Measurements from ENCODE around the gene CEP41. TPM values are rescaled to one million over a fixed set of nuclear protein-coding genes. Genes with fewer than 3 reads are reported as not detected.

Gene CEP41
- total and polyA plus RNA-seq, 10 of the 15 experiments (the other 5 are each of a cell fraction or from before 2014, with no cell fraction given): 11.4 to 43.0 (median 24.7) TPM

- ATAC-seq: no peak
- H3K4me2 ChIP-seq (ENCODE audit: control insufficient read depth, insufficient read depth): no peak overlapping the region
- H3K4me3 ChIP-seq: no peak overlapping the region
- DNase-seq (ENCODE audit: low read depth, low spot score): no peak
- intact Hi-C loops (cut with micrococcal nuclease; ENCODE audit: unreplicated experiment): no loop called here
- H2AFZ ChIP-seq (ENCODE audit: control insufficient read depth, low read depth, low read length): no peak overlapping the region
- CTCF ChIA-PET: interaction anchor here (0.6 kb wide), 2 partner anchors 106 to 329 kb away, joined by 3 read pairs; no protein-coding TSS in a partner anchor
- TF ChIP-seq SP1 (IDR thresholded peaks at IDR 0.05; ENCODE audit: low read depth, low read length) (no peak), LARP7 (IDR thresholded peaks at IDR 0.05) (no peak), ETV6 (conservative IDR thresholded peaks at IDR 0.05 in 1 of 2, IDR thresholded peaks at IDR 0.05 in 1 of 2; ENCODE audit: borderline replicate concordance in 1 of 2, low read depth in 1 of 2) (no peak), SREBF1 (IDR thresholded peaks at IDR 0.05; ENCODE audit: low read length) (no peak), CHD1 (IDR thresholded peaks at IDR 0.05; ENCODE audit: low read depth, low read length) (no peak), TCF7 (IDR thresholded peaks at IDR 0.05; ENCODE audit: borderline replicate concordance) (no peak), ZNF622 (IDR thresholded peaks at IDR 0.05) (no peak), CHD4 (IDR thresholded peaks at IDR 0.05) (no peak), RAD51 (IDR thresholded peaks at IDR 0.05) (no peak), TCF12 (IDR thresholded peaks at IDR 0.05; ENCODE audit: low read depth, low read length) (no peak), FOXK2 (IDR thresholded peaks at IDR 0.05) (no peak)
- BruUV-seq (replicated peaks): no TSS peak
- no peaks in the 10 kb centered on the region for H3K4me1 ChIP-seq (ENCODE audit: control insufficient read depth, insufficient read depth, low read length)
- no peak for FAIRE-seq
- H3K9me3 ChIP-seq (replicated peaks; ENCODE audit: control insufficient read depth, insufficient read depth, low read length): no peaks in the 10 kb centered on the region; the same call in 2 of the 3 replicates
- no peaks in the 10 kb centered on the region for H4K20me1 ChIP-seq (ENCODE audit: control insufficient read depth, insufficient read depth)
- POLR2A ChIA-PET: interaction anchor here (0.5 kb wide), 1 partner anchor 282 kb away, joined by 4 read pairs; no protein-coding TSS in a partner anchor
- H3K79me2 ChIP-seq (ENCODE audit: control insufficient read depth, insufficient read depth, low read length): no peaks in the 10 kb centered on the region
- H3K27me3 ChIP-seq (replicated peaks in 1 of 2; ENCODE audit: control insufficient read depth in 2 of 2, insufficient read depth in 2 of 2, low read length in 1 of 2): no peaks in the 10 kb centered on the region
- WGBS (ENCODE audit: insufficient coverage, insufficient replicate concordance, low lambda C conversion rate, missing lambda C conversion rate): 59% methylated on average over 7 of the region's 7 CpGs
- RAD21 ChIA-PET (ENCODE audit: unreplicated experiment): no interaction called here
- H3K36me3 ChIP-seq (ENCODE audit: control insufficient read depth in 2 of 2, insufficient read depth in 2 of 2, low read length in 1 of 2): no peaks in the 10 kb centered on the region
- in situ Hi-C loops (cut with MboI): no loop called here
- SMC1A ChIA-PET (ENCODE audit: uncharacterized antibody, unreplicated experiment): interaction anchor here (1.3 kb wide), 1 partner anchor 138 kb away, joined by 3 read pairs; no protein-coding TSS in a partner anchor
- no peak overlapping the region for H3K9ac ChIP-seq (ENCODE audit: control insufficient read depth, insufficient read depth, low read length)
- no peak overlapping the region for H3K27ac ChIP-seq (ENCODE audit: control insufficient read depth, insufficient read depth)
Measured at GRCh38 chr7:130380861-130381455, 59.9 kb downstream of the CEP41 start.

Data from GM12878 (cell line).